Measurements from ENCODE around the gene FBLN2.

The FBLN2 gene

GRCh38 chr3:13571831-13572750, 23.2 kb downstream of the FBLN2 start:
- TF ChIP-seq CTCF (IDR thresholded peaks at IDR 0.05; ENCODE audit: low read depth, low read length) = no peak
- no peak for TF ChIP-seq EZH2phosphoT487 (IDR thresholded peaks at IDR 0.05; ENCODE audit: low read depth)
- Histone ChIP-seq H3K79me2 (ENCODE audit: low read length) (no peaks in the 10 kb centered on the region), H3K4me3 (ENCODE audit: low read length) (no peak overlapping the region), H3K27me3 (ENCODE audit: low read depth, low read length) (0 out of 2 replicates have a peak, but pooled peaks cover 3% of the 10 kb centered on the region), H3K27ac (ENCODE audit: low read length) (no peak overlapping the region), H3K36me3 (replicated peaks; ENCODE audit: low read depth, low read length) (no peaks in the 10 kb centered on the region), H3K9ac (ENCODE audit: low read length) (no peak overlapping the region), H3K4me1 (ENCODE audit: low read length) (peaks cover 10% of the 10 kb centered on the region), H3K9me3 (ENCODE audit: insufficient read depth, low read length) (no peaks in the 10 kb centered on the region), H3K4me2 (ENCODE audit: low read length) (no peak overlapping the region), H4K20me1 (ENCODE audit: insufficient read depth, low read length) (no peaks in the 10 kb centered on the region), H2AFZ (ENCODE audit: low read depth, low read length) (no peak overlapping the region)

- H3K27ac ChIP-seq (ENCODE audit: low read length) = no peak overlapping the region
- no peaks in the 10 kb centered on the region for H3K79me2 ChIP-seq (ENCODE audit: low read length)
- no peak overlapping the region for H3K4me3 ChIP-seq (ENCODE audit: low read length)
- peak overlapping the region; percentile 22; the same call in 1 of the 2 replicates for H3K4me2 ChIP-seq (ENCODE audit: low read length)
- H4K20me1 ChIP-seq (ENCODE audit: insufficient read depth, low read length) = no peaks in the 10 kb centered on the region
- H3K9ac ChIP-seq (ENCODE audit: low read length) = no peak overlapping the region
- H3K27me3 ChIP-seq (ENCODE audit: low read depth, low read length) = 0 out of 2 replicates have a peak, but pooled peaks cover 6% of the 10 kb centered on the region
- H3K36me3 ChIP-seq (replicated peaks; ENCODE audit: low read depth, low read length) = no peaks in the 10 kb centered on the region
- H2AFZ ChIP-seq (ENCODE audit: low read depth, low read length) = no peak overlapping the region
- H3K9me3 ChIP-seq (ENCODE audit: insufficient read depth, low read length) = no peaks in the 10 kb centered on the region
- peaks cover 10% of the 10 kb centered on the region for H3K4me1 ChIP-seq (ENCODE audit: low read length)
- TF ChIP-seq CTCF (IDR thresholded peaks at IDR 0.05; ENCODE audit: low read depth, low read length) = no peak
- no peak for TF ChIP-seq EZH2phosphoT487 (IDR thresholded peaks at IDR 0.05; ENCODE audit: low read depth)
Observed at GRCh38 chr3:13572926-13573623, 24.1 kb downstream of the FBLN2 start.

- no peak overlapping the region for H3K4me2 ChIP-seq (ENCODE audit: low read length)
Observed at GRCh38 chr3:13574083-13574797, 25.3 kb downstream of the FBLN2 start.

More at GRCh38 chr3:13574083-13574797, 25.3 kb downstream of the FBLN2 start:
- H3K4me1 ChIP-seq (ENCODE audit: low read length) = peaks cover 10% of the 10 kb centered on the region
- H3K79me2 ChIP-seq (ENCODE audit: low read length) = no peaks in the 10 kb centered on the region
- H4K20me1 ChIP-seq (ENCODE audit: insufficient read depth, low read length) = no peaks in the 10 kb centered on the region
- no peak overlapping the region for H2AFZ ChIP-seq (ENCODE audit: low read depth, low read length)
- H3K4me3 ChIP-seq (ENCODE audit: low read length) = no peak overlapping the region
- no peak overlapping the region for H3K9ac ChIP-seq (ENCODE audit: low read length)
- H3K27ac ChIP-seq (ENCODE audit: low read length) = no peak overlapping the region
- no peaks in the 10 kb centered on the region for H3K9me3 ChIP-seq (ENCODE audit: insufficient read depth, low read length)
- H3K27me3 ChIP-seq (ENCODE audit: low read depth, low read length) = peaks cover 15% of the 10 kb centered on the region
- TF ChIP-seq EZH2phosphoT487 (IDR thresholded peaks at IDR 0.05; ENCODE audit: low read depth) (no peak), CTCF (IDR thresholded peaks at IDR 0.05; ENCODE audit: low read depth, low read length) (no peak)
- H3K36me3 ChIP-seq (replicated peaks; ENCODE audit: low read depth, low read length) = no peaks in the 10 kb centered on the region
